H1 (cell line): ENCODE measurements around the gene PDZRN4. TPM values are rescaled to one million over a fixed set of nuclear protein-coding genes. Genes with fewer than 3 reads are reported as not detected.

ENCODE experiments used
- CTCF ChIA-PET: fragments of 300-600 bp; sonication (Branson Sonifier 250); formaldehyde crosslinking; loops from one replicate; lab custom pipeline; 2021; ENCODE audit not compliant: partially characterized antibody; lab: Charles Lee
- POLR2A ChIA-PET: fragments of 300-600 bp; sonication (Branson Sonifier 250); formaldehyde crosslinking; loops from one replicate; lab custom pipeline; 2021; ENCODE audit warnings: inconsistent platforms; ENCODE audit not compliant: partially characterized antibody; lab: Charles Lee
- DNase-seq, 2 experiments: peaks; one replicate each; pipeline versions ENCODE4 v3.0.0 to v3.0.0-alpha.2; 2010 to 2022; ENCODE audit warnings: low spot score in 2 of 2, low read depth in 1 of 2, mixed read lengths in 1 of 2
- FAIRE-seq: peaks from 2 replicates; lab custom pipeline; 2011; peaks lifted over from hg19 to GRCh38; lab: Jason Lieb, UNC
- H2AFZ ChIP-seq: 2 replicates; pipeline ENCODE4 v1.8.1; 2012; ENCODE audit warnings: low read length, inconsistent platforms
- H2AK5ac ChIP-seq: 2 replicates; pipeline ENCODE4 v1.6.1; 2013; ENCODE audit warnings: low read depth, low read length
- H2BK120ac ChIP-seq: replicated peaks from 2 replicates; pipeline ENCODE3; 2013; ENCODE audit warnings: low read depth, low read length, inconsistent platforms
- H2BK12ac ChIP-seq: 2 replicates; pipeline ENCODE4 v1.6.1; 2013; ENCODE audit warnings: low read depth, low read length
- H2BK15ac ChIP-seq: 2 replicates; pipeline ENCODE4 v1.6.1; 2013; ENCODE audit warnings: low read length
- H2BK20ac ChIP-seq: 2 replicates; pipeline ENCODE4 v1.6.1; 2013; ENCODE audit warnings: low read length
- H2BK5ac ChIP-seq: 2 replicates; pipeline ENCODE4 v1.6.1; 2013; ENCODE audit warnings: low read depth, low read length
- H3K14ac ChIP-seq: 2 replicates; pipeline ENCODE4 v1.6.1; 2013; ENCODE audit warnings: inconsistent platforms; ENCODE audit not compliant: insufficient read length
- H3K18ac ChIP-seq: 2 replicates; pipeline ENCODE4 v1.6.1; 2013; ENCODE audit warnings: low read length; ENCODE audit errors: extremely low read depth
- H3K23ac ChIP-seq: 2 replicates; pipeline ENCODE4 v1.6.1; 2013; ENCODE audit warnings: inconsistent platforms; ENCODE audit not compliant: insufficient read length
- H3K23me2 ChIP-seq: 2 replicates; pipeline ENCODE4 v1.6.1; 2013; ENCODE audit warnings: low read depth, low read length
- H3K27ac ChIP-seq: 2 replicates; pipeline ENCODE4 v1.6.1; 2011; ENCODE audit warnings: low read depth, low read length, inconsistent platforms
- H3K27me3 ChIP-seq, 4 experiments: replicated peaks in 1 of 4; 1 replicate in 1 of 4; 2 replicates in 3 of 4; pipeline versions ENCODE4 v1.6.1 to v1.8.1; 2011 to 2013; ENCODE audit warnings: low read length in 3 of 4, mild to moderate bottlenecking in 3 of 4, inconsistent platforms in 2 of 4, mixed read lengths in 2 of 4, moderate library complexity in 1 of 4; ENCODE audit not compliant: control insufficient read depth in 3 of 4, insufficient read depth in 3 of 4; ENCODE audit errors: extremely low read depth in 1 of 4
- H3K36me3 ChIP-seq, 4 experiments: 2 replicates each; pipeline versions ENCODE4 v1.6.1 to v1.8.1; 2011 to 2013; ENCODE audit warnings: mild to moderate bottlenecking in 4 of 4, low read length in 3 of 4, moderate library complexity in 2 of 4, control low read depth in 1 of 4, inconsistent platforms in 1 of 4; ENCODE audit not compliant: insufficient read depth in 4 of 4, control insufficient read depth in 2 of 4
- H3K4ac ChIP-seq: replicated peaks from 2 replicates; pipeline ENCODE3; 2013; ENCODE audit warnings: low read length, low read depth, mixed read lengths, inconsistent platforms; ENCODE audit not compliant: insufficient read length
- H3K4me1 ChIP-seq, 4 experiments: replicated peaks in 1 of 4; 1 replicate in 1 of 4; 2 replicates in 3 of 4; pipeline versions ENCODE4 v1.6.1 to v1.8.1; 2011 to 2013; ENCODE audit warnings: low read length in 3 of 4, inconsistent platforms in 2 of 4, mixed read lengths in 1 of 4; ENCODE audit not compliant: insufficient read depth in 4 of 4, control insufficient read depth in 3 of 4
- H3K4me2 ChIP-seq, 2 experiments: 2 replicates each; pipeline versions ENCODE4 v1.6.1 to v1.8.1; 2011 to 2013; ENCODE audit warnings: low read depth in 2 of 2, low read length in 2 of 2, control low read depth in 1 of 2, inconsistent platforms in 1 of 2, mild to moderate bottlenecking in 1 of 2; ENCODE audit not compliant: insufficient read depth in 1 of 2
- H3K4me3 ChIP-seq, 4 experiments: fragments of 200-600, 300-600 bp in 1 of 4; sonication (generic), shearing (Covaris generic), sonication (Bioruptor Twin) in 1 of 4; 2 replicates each; pipeline versions ENCODE4 v1.5.1 to v1.8.1; 2011 to 2016; ENCODE audit warnings: low read length in 4 of 4, low read depth in 3 of 4, control low read depth in 2 of 4, inconsistent platforms in 2 of 4, mild to moderate bottlenecking in 2 of 4, mixed read lengths in 1 of 4, moderate library complexity in 1 of 4; ENCODE audit not compliant: insufficient read depth in 2 of 4; ENCODE audit errors: extremely low read depth in 1 of 4
- H3K56ac ChIP-seq: replicated peaks from 2 replicates; pipeline ENCODE3; 2013; ENCODE audit warnings: low read depth, mild to moderate bottlenecking, mixed read lengths, low read length, inconsistent platforms; ENCODE audit not compliant: insufficient read length
- H3K79me1 ChIP-seq: 2 replicates; pipeline ENCODE4 v1.6.1; 2013; ENCODE audit warnings: low read depth, low read length, control low read depth
- H3K79me2 ChIP-seq, 2 experiments: 2 replicates each; pipeline versions ENCODE4 v1.6.1 to v1.8.1; 2012 to 2013; ENCODE audit warnings: low read length in 2 of 2, mild to moderate bottlenecking in 2 of 2, inconsistent platforms in 1 of 2; ENCODE audit not compliant: insufficient read depth in 2 of 2, control insufficient read depth in 1 of 2
- H3K9ac ChIP-seq, 4 experiments: replicated peaks in 1 of 4; 1 replicate in 1 of 4; 2 replicates in 3 of 4; pipeline versions ENCODE4 v1.6.1 to v1.8.1; 2011 to 2013; ENCODE audit warnings: low read depth in 3 of 4, low read length in 3 of 4, control low read depth in 2 of 4, mild to moderate bottlenecking in 2 of 4, moderate library complexity in 2 of 4, inconsistent platforms in 1 of 4; ENCODE audit errors: extremely low read depth in 1 of 4
- H3K9me3 ChIP-seq, 2 experiments: 2 replicates each; pipeline versions ENCODE4 v1.6.1 to v1.8.1; 2012 to 2013; ENCODE audit warnings: mild to moderate bottlenecking in 2 of 2, moderate library complexity in 2 of 2, control low read depth in 1 of 2, inconsistent platforms in 1 of 2, low read depth in 1 of 2, low read length in 1 of 2, mixed read lengths in 1 of 2; ENCODE audit not compliant: insufficient read depth in 2 of 2
- H4K20me1 ChIP-seq, 2 experiments: replicated peaks in 1 of 2; 2 replicates each; pipeline versions ENCODE3 to v1.8.1; 2011 to 2013; ENCODE audit warnings: inconsistent platforms in 2 of 2, low read length in 2 of 2, mild to moderate bottlenecking in 1 of 2; ENCODE audit not compliant: insufficient read depth in 2 of 2, control insufficient read depth in 1 of 2
- H4K5ac ChIP-seq: 2 replicates; pipeline ENCODE4 v1.6.1; 2013; ENCODE audit warnings: low read length, low read depth, mixed read lengths, inconsistent platforms; ENCODE audit not compliant: insufficient read length
- H4K8ac ChIP-seq: 2 replicates; pipeline ENCODE4 v1.8.0; 2013; ENCODE audit warnings: mild to moderate bottlenecking, moderate library complexity, low read length, inconsistent platforms; ENCODE audit not compliant: insufficient read depth; ENCODE audit errors: extremely low read depth
- H4K91ac ChIP-seq: replicated peaks from 2 replicates; pipeline ENCODE3; 2013; ENCODE audit warnings: low read length, mixed read lengths, inconsistent platforms; ENCODE audit not compliant: insufficient read length
- CHD1 ChIP-seq: IDR thresholded peaks from 2 replicates; pipeline ENCODE4 v1.6.1; 2012; ENCODE audit warnings: low read depth, low read length, improper control_type of control experiment
- CTBP2 ChIP-seq: IDR thresholded peaks from 2 replicates; pipeline ENCODE4 v1.7.0; 2011; ENCODE audit warnings: borderline replicate concordance, mild to moderate bottlenecking, moderate library complexity, mixed read lengths, low read length; ENCODE audit not compliant: insufficient read depth, insufficient read length
- CTCF ChIP-seq, 3 experiments: IDR thresholded peaks; 1 replicate in 2 of 3; 2 replicates in 1 of 3; pipeline versions ENCODE4 v1.5.1 to v1.6.1; 2011; ENCODE audit warnings: low read length in 3 of 3, mild to moderate bottlenecking in 3 of 3, inconsistent platforms in 2 of 3, low read depth in 1 of 3, moderate library complexity in 1 of 3; ENCODE audit not compliant: insufficient read depth in 1 of 3; ENCODE audit errors: control extremely low read depth in 1 of 3
- EP300 ChIP-seq, 2 experiments: IDR thresholded peaks; 1 replicate in 1 of 2; 2 replicates in 1 of 2; pipeline ENCODE4 v1.6.1; 2011 to 2012; ENCODE audit warnings: low read depth in 2 of 2, low read length in 2 of 2, mild to moderate bottlenecking in 2 of 2, borderline replicate concordance in 1 of 2, inconsistent platforms in 1 of 2, moderate library complexity in 1 of 2
- HDAC6 ChIP-seq: IDR thresholded peaks from one replicate; pipeline ENCODE4 v1.7.1; 2012; ENCODE audit warnings: low read depth, mild to moderate bottlenecking, inconsistent platforms, low read length, moderate library complexity
- MAX ChIP-seq: IDR thresholded peaks from 2 replicates; pipeline ENCODE4 v1.6.1; 2012; ENCODE audit warnings: inconsistent platforms
- PHF8 ChIP-seq: fragments of 200-600 bp; sonication (generic); conservative IDR thresholded peaks from 2 replicates; pipeline ENCODE4 v1.7.1; 2012; ENCODE audit warnings: low read depth, mild to moderate bottlenecking, inconsistent platforms, low read length, moderate library complexity
- POLR2A ChIP-seq, 2 experiments: IDR thresholded peaks; 1 replicate in 1 of 2; 2 replicates in 1 of 2; pipeline ENCODE4 v1.6.1; 2011; ENCODE audit warnings: low read depth in 2 of 2, low read length in 2 of 2, mild to moderate bottlenecking in 2 of 2; ENCODE audit errors: control extremely low read depth in 1 of 2
- RNF2 ChIP-seq: fragments of 200-900, 300-1000 bp; sonication (generic); IDR thresholded peaks from 2 replicates; pipeline ENCODE4 v1.7.1; 2016; ENCODE audit warnings: borderline replicate concordance, low read depth, mild to moderate bottlenecking, antibody characterized with exemption, low read length; ENCODE audit not compliant: poor library complexity, severe bottlenecking; ENCODE audit errors: missing control alignments
- TCF12 ChIP-seq: IDR thresholded peaks from 2 replicates; pipeline ENCODE4 v1.6.1; 2011; ENCODE audit warnings: low read depth, mild to moderate bottlenecking, low read length
- WGBS, 2 experiments: shearing (Covaris generic) in 1 of 2; methylation state at CpG; one replicate each; pipeline versions ENCODE4 v1.1.6 to v1.1.7; 2013 to 2015; ENCODE audit warnings: low lambda C conversion rate in 2 of 2, mixed read lengths in 2 of 2, inconsistent platforms in 1 of 2, low coverage in 1 of 2, missing lambda C conversion rate in 1 of 2; ENCODE audit not compliant: insufficient replicate concordance in 2 of 2, insufficient coverage in 1 of 2, insufficient read length in 1 of 2; ENCODE audit errors: extremely low coverage in 1 of 2, missing lambda C conversion rate in 1 of 2; 5-methylcytosine and 5-hydroxymethylcytosine counted together
- polyA plus RNA-seq, 7 experiments: library from polyadenylated mRNA; depleted of rRNA in 3 of 7; stranded (reverse) in 5 of 7; unstranded in 2 of 7; fragments of >200 nt in 5 of 7; fragments of 200-250 nt in 2 of 7; gene quantifications; 1 replicate in 5 of 7; 2 replicates in 1 of 7; 4 replicates in 1 of 7; pipeline versions ENCODE4 v1.2.1 to v1.2.3, GENCODE V29; 2011 to 2013; ENCODE audit warnings: missing spikeins in 2 of 7, mixed read lengths in 2 of 7
- total RNA-seq: library from RNA; stranded (reverse); fragmentation: NEBNext Ultra II Directional; extraction: Animal tissue kit (Norgen Biotek cat#: 25700); gene quantifications from 2 replicates; pipeline ENCODE4 v1.2.1, GENCODE V29; 2021

PDZRN4 gene
- total and polyA plus RNA-seq, 2 of the 8 experiments (the other 6 are each of a cell fraction or from before 2014, with no cell fraction given), result not detected

GRCh38 chr12:41334390-41334789 lies 146.3 kb downstream of the PDZRN4 start:
- H2BK12ac ChIP-seq, result no peak overlapping the region
- DNase-seq (no peak), FAIRE-seq (no peak)
- no peak overlapping the region for H3K14ac ChIP-seq
- WGBS, 2 experiments, result 61% methylated on average over 1 of the region's 1 CpG; no CpG with 5 or more reads in 1 of the 2 experiments
- no peaks in the 10 kb centered on the region for H3K79me2 ChIP-seq
- ChIA-PET POLR2A (interaction anchor here (0.9 kb wide), 1 partner anchor 10 kb away, joined by 3 read pairs; no protein-coding TSS in a partner anchor), CTCF (interaction anchor here (1.2 to 1.6 kb wide), 2 partner anchors 57 to 329 kb away, joined by 3 to 4 read pairs; no protein-coding TSS in a partner anchor)
- no peak overlapping the region for H2BK15ac ChIP-seq
- H2BK120ac ChIP-seq, result no peak overlapping the region
- no peak overlapping the region for H4K5ac ChIP-seq
- H3K4me2 ChIP-seq, result peak overlapping the region; percentile 48 to 61
- no peaks in the 10 kb centered on the region for H3K9me3 ChIP-seq
- H2AFZ ChIP-seq, result no peak overlapping the region; the same call in 1 of the 2 replicates
- no peak overlapping the region for H3K23ac ChIP-seq
- peaks cover 3 to 11% (median 8%) of the 10 kb centered on the region in 4 experiments; a peak in 6 of 7 replicates for H3K4me1 ChIP-seq
- H3K27me3 ChIP-seq, result no peaks in the 10 kb centered on the region
- H3K4me3 ChIP-seq, result peak overlapping the region in 1 of 4 experiments; percentile 34; a peak in 1 of 8 replicates
- H3K23me2 ChIP-seq, result no peaks in the 10 kb centered on the region
- no peak overlapping the region for H3K56ac ChIP-seq
- peak overlapping the region; percentile 64 for H3K18ac ChIP-seq
- H4K91ac ChIP-seq, result no peak overlapping the region
- H2BK20ac ChIP-seq, result no peak overlapping the region
- H3K79me1 ChIP-seq, result no peaks in the 10 kb centered on the region
- no peaks in the 10 kb centered on the region for H3K36me3 ChIP-seq
- H4K8ac ChIP-seq, result no peak overlapping the region
- no peak overlapping the region for H2AK5ac ChIP-seq
- H3K9ac ChIP-seq, result no peak overlapping the region
- peak overlapping the region; percentile 28; the same call in 1 of the 2 replicates for H2BK5ac ChIP-seq
- H3K27ac ChIP-seq, result no peak overlapping the region
- no peaks in the 10 kb centered on the region for H4K20me1 ChIP-seq
- no peak overlapping the region for H3K4ac ChIP-seq
- no peak for TF ChIP-seq MAX
- TF ChIP-seq POLR2A (IDR thresholded peaks at IDR 0.05; ENCODE audit: control extremely low read depth in 1 of 2, low read depth in 2 of 2, low read length in 2 of 2), result no peak
- no peak for TF ChIP-seq EP300 (IDR thresholded peaks at IDR 0.05; ENCODE audit: borderline replicate concordance in 1 of 2, low read depth in 2 of 2, low read length in 2 of 2)
- TF ChIP-seq PHF8, result no peak
- TF ChIP-seq RNF2, result no peak
- TF ChIP-seq CHD1, result no peak
- TF ChIP-seq CTBP2, result no peak
- TF ChIP-seq HDAC6, result no peak
- no peak for TF ChIP-seq TCF12
- TF ChIP-seq CTCF (IDR thresholded peaks at IDR 0.05; ENCODE audit: control extremely low read depth in 1 of 3, insufficient read depth in 1 of 3, low read depth in 1 of 3, low read length in 3 of 3), result no peak
